GM18861 (cell line): ENCODE measurements around the gene PCMTD2.

Experiments
- ATAC-seq: cut with Tn5 transposase; IDR thresholded peaks from one replicate; pipeline ENCODE4 v1.9.1; 2021; ENCODE audit not compliant: unreplicated experiment

Gene PCMTD2

DNA sequence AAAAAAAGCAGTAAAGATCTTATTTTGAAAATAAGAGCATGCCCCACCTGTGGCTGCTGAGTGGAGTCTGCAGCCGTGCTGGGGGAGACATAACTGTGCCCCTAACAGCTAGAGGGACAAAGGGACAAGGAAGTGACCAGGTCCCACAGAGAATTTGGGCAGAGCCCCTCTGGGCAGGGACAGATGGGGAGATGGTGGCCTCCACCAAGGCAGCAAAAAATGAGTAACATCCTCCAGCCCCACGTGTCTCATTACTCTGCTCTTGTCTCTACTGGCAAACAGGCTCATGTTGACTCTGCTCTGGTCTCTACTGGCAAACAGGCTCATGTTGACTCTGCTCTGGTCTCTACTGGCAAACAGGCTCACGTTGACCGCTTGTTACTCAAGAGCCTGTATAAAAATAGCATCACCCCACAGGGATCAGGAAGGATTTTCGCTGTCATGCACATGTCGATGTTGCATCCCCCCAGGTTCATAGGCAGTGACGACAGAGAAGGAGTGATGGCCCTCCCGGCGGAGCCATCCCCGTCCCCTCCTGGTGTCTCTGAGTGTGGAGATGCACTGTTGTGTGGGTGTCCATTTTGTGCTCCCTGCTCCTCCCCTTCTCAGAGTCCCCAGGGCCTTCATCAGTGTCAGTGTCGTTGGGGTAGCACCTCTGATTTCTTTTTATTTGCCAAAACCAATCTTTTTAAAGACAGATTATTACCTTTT lies 17.3 kb upstream of the PCMTD2 start:
- ATAC-seq: no peak

- no peak for ATAC-seq
Observed at GRCh38 chr20:64238851-64239387, 16.6 kb upstream of the PCMTD2 start.

GRCh38 chr20:64239449-64240242 lies 15.9 kb upstream of the PCMTD2 start:
- no peak for ATAC-seq

DNA sequence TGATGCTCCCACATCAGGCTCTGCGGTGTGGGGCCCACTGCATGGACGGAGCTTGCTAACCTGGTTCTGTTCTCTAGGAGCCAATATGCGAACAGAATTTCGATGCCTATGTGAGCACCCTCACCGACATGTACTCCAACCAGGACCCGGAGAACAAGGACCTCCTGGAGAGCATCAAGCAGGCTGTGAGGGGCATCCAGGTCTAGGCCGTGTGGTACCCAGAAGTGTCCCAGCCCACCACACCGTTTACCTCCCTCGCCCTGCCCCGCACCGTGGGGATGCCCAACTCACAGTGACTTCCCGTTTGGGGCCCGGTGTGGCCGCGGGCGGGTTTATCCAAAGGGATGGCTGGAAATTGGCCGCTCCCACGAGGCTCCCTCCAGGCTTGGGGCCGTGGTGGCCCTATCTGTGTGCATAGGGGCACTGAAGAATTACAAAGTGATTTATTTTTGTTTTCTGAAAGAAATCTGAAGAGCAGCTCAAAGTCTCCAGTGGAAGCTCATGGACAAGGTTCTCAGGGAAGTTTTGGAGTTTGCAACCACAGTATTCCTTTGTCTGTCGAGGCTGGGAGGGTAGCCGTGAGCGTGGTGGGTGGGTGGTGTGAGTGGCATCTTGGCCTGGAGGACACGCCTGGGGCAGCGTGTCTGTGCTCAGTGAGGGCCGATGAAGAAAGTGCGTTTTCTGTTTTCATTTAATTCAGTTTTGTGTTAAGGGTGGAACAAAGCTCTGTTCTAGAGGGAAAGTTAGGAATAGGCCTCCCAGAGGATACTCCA lies 15.1 kb upstream of the PCMTD2 start:
- no peak for ATAC-seq

- ATAC-seq: no peak
Observed at GRCh38 chr20:64241061-64241460, 14.5 kb upstream of the PCMTD2 start.

DNA sequence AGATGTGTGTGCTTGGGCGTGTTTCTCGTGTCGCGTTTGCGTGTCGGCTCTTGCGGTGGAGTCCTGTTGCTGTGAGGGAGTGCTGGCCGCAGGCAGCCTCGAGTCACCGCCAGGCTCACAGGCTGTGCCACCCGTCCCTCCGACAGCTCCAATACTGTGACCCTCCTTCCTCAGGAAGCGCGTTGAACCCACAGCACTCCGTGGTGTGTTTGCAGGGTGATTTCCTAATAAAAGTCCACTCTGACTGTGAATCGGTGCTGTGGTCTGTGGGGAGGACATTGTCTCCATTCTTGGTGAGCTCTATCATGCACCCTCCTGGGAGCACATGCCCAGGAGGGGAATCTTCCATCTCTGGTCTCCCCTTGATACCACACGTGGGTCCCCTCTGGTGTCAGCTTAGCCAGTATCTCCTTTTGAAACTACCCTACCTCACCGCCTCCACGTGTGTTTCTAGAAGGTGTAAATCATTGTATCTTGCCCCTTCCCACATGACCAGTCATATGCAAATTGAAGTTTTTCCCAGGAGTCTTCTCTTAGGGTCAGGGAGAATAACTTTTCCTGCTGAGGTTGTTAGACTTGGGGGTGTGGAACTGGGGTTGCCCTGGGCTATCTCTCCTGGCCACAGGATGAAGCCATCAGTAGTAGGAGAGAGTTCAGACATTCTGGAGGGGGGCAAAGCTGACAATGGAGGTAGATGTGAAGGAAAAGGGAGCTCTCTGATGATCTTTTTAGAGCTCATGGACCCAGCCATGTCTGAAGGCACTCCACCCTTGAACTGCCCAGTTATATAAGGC lies 13.3 kb upstream of the PCMTD2 start:
- no peak for ATAC-seq

DNA sequence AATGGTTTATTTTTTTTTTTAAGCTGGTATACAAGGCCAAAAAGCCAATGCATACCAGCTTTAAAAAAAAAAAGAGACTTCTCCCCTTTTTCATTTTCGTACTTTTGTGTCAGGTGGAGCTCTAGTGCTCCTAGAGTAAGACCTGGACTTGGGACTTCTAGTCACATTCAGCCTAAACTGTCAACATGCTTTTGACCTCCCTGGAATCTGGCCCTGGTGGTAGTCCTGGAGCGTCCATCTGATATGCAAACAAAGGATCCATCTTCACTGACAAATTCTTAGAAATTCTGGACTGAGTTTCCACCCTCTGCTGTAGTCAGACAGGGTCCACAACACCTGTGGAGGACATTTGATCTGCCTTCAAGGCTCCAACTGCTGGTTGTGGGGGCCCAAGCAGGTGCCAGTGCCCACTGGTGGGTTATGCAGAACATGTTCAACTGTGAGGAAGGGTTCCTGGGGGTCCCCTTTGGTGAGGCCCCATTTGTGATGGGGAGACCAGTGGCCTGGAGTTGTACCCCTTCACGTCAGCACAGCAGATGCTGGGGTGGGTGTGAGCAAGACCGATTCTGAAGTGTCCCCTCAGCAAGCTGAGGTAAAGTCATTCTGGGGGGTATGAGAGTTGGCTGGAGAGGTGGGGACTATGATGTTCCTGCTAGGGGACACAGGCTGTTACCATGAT lies 12.6 kb upstream of the PCMTD2 start:
- ATAC-seq: no peak

- no peak for ATAC-seq
Observed at GRCh38 chr20:64244281-64244805, 11.2 kb upstream of the PCMTD2 start.

DNA sequence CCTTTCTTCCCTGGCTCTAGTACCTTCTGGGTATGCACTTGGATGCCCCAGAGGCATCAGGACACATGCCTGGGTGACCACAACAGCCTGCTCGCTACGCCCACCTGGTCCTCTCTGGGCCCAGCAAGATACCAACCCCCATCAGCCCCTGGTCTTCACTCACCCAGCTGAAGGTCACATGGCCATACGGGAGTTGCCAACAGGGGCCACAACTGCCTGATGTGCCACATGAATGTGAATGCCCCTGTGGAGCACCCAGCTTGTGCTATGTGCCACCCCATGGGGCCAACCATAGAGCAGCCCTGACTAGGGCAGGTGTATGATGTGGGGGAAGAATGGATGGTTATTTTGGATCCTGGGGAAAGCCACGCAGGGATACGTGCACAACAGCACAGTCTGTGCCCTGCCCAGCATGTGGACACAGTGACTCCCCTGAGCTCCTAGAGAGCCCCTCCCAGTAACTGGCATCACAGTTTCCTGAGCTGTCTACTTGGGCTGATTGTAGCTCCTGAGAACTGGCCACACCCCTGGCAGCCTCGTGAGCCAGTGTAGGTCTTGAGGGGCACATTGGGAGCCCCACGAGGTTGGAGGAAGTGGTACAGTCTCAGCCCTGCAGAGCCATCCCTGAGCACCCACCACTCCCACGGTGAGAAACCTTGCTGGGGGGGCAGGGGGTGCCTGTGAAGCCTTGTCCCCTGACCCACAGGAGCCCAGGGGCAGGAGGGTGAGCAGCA lies 10.5 kb upstream of the PCMTD2 start:
- no peak for ATAC-seq

- ATAC-seq: no peak
Observed at GRCh38 chr20:64245746-64246595, 9.6 kb upstream of the PCMTD2 start.

DNA sequence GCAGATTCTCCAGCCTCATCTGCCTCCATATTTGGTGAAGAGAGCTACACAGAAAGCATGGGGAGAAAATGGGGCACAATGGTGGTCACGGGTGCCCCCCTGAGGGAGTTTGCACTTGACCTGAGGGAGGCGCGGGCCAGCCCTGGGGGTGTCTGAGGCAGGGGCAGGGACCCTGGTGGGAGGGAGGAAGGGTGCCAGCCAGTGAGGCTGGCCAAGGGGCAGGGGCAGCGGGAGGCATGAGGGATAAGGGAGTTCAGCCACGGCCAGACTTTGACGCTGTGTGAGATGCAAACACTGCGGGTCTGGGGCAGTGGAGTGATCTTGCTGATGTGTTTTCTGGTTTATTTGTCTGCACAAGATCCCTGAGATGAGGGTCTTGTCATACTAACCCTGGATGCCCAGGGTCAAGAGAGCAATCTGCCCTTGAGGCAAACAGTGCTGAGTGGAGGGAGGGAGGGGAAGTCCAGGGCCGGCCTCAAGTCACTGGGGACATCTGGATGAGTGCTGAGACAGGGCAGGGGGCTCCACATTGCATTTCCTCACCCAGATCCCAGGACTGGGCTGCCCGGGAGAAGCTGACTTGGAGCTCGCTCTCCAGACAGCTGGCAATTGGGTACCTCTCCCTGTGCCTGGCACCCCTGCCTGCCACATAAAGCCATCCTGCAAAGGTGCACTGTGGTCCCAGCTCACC lies 8.8 kb upstream of the PCMTD2 start:
- no peak for ATAC-seq

- no peak for ATAC-seq
Observed at GRCh38 chr20:64247307-64247618, 8.3 kb upstream of the PCMTD2 start.

GRCh38 chr20:64247970-64248841 lies 7.3 kb upstream of the PCMTD2 start:
- ATAC-seq: no peak

DNA sequence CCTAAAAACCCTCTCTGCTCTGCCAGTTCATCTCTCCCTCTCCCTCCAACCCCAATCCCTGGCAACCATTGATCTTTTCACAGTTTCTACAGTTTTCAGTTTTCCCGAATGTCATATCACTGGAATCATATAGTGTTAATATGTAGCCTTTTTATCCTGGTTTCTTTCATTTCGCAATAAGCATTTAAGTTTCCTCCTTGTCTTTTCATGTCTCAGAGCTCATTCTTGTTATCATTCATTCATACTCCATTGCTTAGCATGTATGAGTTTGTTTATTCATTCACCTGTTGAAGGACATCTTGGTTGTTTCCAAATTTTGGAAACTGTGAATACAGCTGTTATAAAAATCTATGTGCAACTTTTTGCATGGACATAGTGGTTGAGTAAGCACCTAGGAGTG lies 5.5 kb upstream of the PCMTD2 start:
- ATAC-seq: no peak

- no peak for ATAC-seq
Observed at GRCh38 chr20:64253000-64253383, 2.6 kb upstream of the PCMTD2 start.

GRCh38 chr20:64253443-64253842 lies 2.1 kb upstream of the PCMTD2 start:
- ATAC-seq: no peak

DNA sequence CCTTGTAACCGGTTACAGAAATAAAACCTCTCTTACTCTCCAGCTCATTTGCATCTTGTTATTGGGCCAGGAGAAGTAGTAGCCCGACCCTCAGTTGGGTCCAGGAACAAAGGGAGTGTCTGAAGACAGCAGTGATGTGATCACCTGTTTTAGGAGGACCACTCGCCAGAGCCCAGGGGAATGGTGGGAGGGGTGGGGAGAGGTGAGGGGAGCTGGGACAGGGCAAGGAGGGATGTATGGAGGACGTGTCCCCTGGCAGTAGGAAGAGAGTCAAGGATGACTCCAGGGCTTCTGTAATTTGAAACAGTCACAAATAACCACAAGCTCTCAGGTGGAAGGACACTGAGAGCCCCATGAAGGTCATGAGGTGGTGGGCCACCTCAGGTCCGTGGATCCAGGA lies 1.4 kb upstream of the PCMTD2 start:
- no peak for ATAC-seq
